OCI-LY3 (cell line): Measurements from ENCODE around the gene TNNI3K.

ENCODE experiments used
- H2AFZ ChIP-seq: fragments of 200-600, 300-600 bp; shearing (Covaris generic); 2 replicates; pipeline ENCODE4 v1.6.0; 2014; ENCODE audit warnings: antibody characterized with exemption, low read depth, low read length
- H3K27ac ChIP-seq: fragments of 200-600, 300-600 bp; sonication (generic); 2 replicates; pipeline ENCODE4 v1.5.1; 2014; ENCODE audit warnings: mild to moderate bottlenecking, low read length, moderate library complexity, mixed read lengths
- H3K27me3 ChIP-seq: fragments of 200-600, 300-600 bp; sonication (generic); 2 replicates; pipeline ENCODE4 v1.6.1; 2014; ENCODE audit warnings: low read depth, low read length, mixed read lengths
- H3K36me3 ChIP-seq: fragments of 200-600, 300-600 bp; sonication (generic); replicated peaks from 2 replicates; pipeline ENCODE3; 2014; ENCODE audit warnings: low read depth, low read length, mixed read lengths
- H3K4me1 ChIP-seq: fragments of 300-600, 200-600 bp; sonication (generic); 2 replicates; pipeline ENCODE4 v1.6.1; 2014; ENCODE audit warnings: low read length, mixed read lengths
- H3K4me2 ChIP-seq: fragments of 200-600, 300-600 bp; sonication (generic); 2 replicates; pipeline ENCODE4 v1.6.1; 2014; ENCODE audit warnings: low read length, mixed read lengths
- H3K4me3 ChIP-seq: fragments of 300-600, 200-600 bp; sonication (generic); 2 replicates; pipeline ENCODE4 v1.5.1; 2014; ENCODE audit warnings: antibody characterized with exemption, mild to moderate bottlenecking, low read length, moderate library complexity
- H3K79me2 ChIP-seq: fragments of 300-600, 200-600 bp; shearing (Covaris generic); 2 replicates; pipeline ENCODE4 v1.6.1; 2014; ENCODE audit warnings: mild to moderate bottlenecking, low read length, mixed read lengths
- H3K9ac ChIP-seq: fragments of 300-600, 200-600 bp; shearing (Covaris generic); 2 replicates; pipeline ENCODE4 v1.6.0; 2014; ENCODE audit warnings: mild to moderate bottlenecking, low read length, moderate library complexity
- H3K9me3 ChIP-seq: fragments of 200-600, 300-600 bp; shearing (Covaris generic); 2 replicates; pipeline ENCODE4 v1.6.1; 2014; ENCODE audit warnings: low read length, mixed read lengths; ENCODE audit not compliant: insufficient read depth
- H4K20me1 ChIP-seq: fragments of 200-600, 300-600 bp; sonication (generic); 2 replicates; pipeline ENCODE4 v1.6.1; 2016; ENCODE audit warnings: low read length, mixed read lengths; ENCODE audit not compliant: insufficient read depth
- CTCF ChIP-seq: fragments of 200-600, 300-600 bp; sonication (generic); IDR thresholded peaks from 2 replicates; pipeline ENCODE4 v1.5.1; 2014; ENCODE audit warnings: antibody characterized with exemption, low read length, low read depth
- EZH2phosphoT487 ChIP-seq: fragments of 200-600 bp; shearing (Covaris generic); IDR thresholded peaks from 2 replicates; pipeline ENCODE4 v1.6.1; 2018; ENCODE audit warnings: antibody characterized with exemption, mixed run types, low read depth

Gene TNNI3K

DNA sequence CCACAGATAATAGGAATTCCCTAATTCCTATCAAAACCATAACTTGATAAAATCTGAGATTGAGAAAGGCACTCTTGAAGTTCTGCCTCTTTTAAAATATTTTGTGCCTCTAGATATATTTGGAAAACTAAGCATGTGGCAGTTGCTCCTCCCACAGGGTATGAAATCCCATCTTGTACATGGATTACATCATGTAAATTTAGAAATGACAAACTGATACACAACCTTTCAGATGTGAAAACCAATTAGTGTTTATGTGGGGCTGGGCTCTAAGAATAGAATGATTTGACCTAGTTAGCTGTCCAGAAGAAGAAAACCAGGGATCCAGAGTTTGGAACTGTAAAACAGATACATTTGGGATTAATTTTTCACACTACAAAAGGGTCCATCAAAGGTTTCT lies 261.5 kb downstream of the TNNI3K start:
- Histone ChIP-seq H3K9me3 (no peaks in the 10 kb centered on the region), H2AFZ (no peak overlapping the region), H4K20me1 (no peaks in the 10 kb centered on the region), H3K27ac (no peak overlapping the region), H3K4me2 (no peak overlapping the region), H3K4me1 (no peaks in the 10 kb centered on the region), H3K9ac (no peak overlapping the region), H3K27me3 (no peaks in the 10 kb centered on the region), H3K36me3 (no peaks in the 10 kb centered on the region), H3K4me3 (no peak overlapping the region), H3K79me2 (no peaks in the 10 kb centered on the region)
- no peak for TF ChIP-seq EZH2phosphoT487
- TF ChIP-seq CTCF: no peak

- H3K27ac ChIP-seq: no peak overlapping the region
- no peak overlapping the region for H2AFZ ChIP-seq
- H3K4me2 ChIP-seq: no peak overlapping the region
- TF ChIP-seq CTCF (no peak), EZH2phosphoT487 (no peak)
- no peak overlapping the region for H3K4me3 ChIP-seq
- H3K9ac ChIP-seq: no peak overlapping the region
- peaks cover 13% of the 10 kb centered on the region for H3K4me1 ChIP-seq
- no peaks in the 10 kb centered on the region for H3K36me3 ChIP-seq
- H3K27me3 ChIP-seq: no peaks in the 10 kb centered on the region
- H3K9me3 ChIP-seq: no peaks in the 10 kb centered on the region
- H3K79me2 ChIP-seq: no peaks in the 10 kb centered on the region
- H4K20me1 ChIP-seq: peaks cover 3% of the 10 kb centered on the region; the same call in 1 of the 2 replicates
Measured at GRCh38 chr1:74498901-74499300, 263.7 kb downstream of the TNNI3K start.

GRCh38 chr1:74502432-74502831 lies 267.2 kb downstream of the TNNI3K start:
- H3K4me1 ChIP-seq: peaks cover 14% of the 10 kb centered on the region
- H3K9me3 ChIP-seq: no peaks in the 10 kb centered on the region
- H3K27me3 ChIP-seq: no peaks in the 10 kb centered on the region
- H3K36me3 ChIP-seq: no peaks in the 10 kb centered on the region
- H4K20me1 ChIP-seq: peaks cover 3% of the 10 kb centered on the region; the same call in 1 of the 2 replicates
- H3K9ac ChIP-seq: no peak overlapping the region
- H2AFZ ChIP-seq: no peak overlapping the region
- H3K79me2 ChIP-seq: no peaks in the 10 kb centered on the region
- TF ChIP-seq CTCF (no peak), EZH2phosphoT487 (no peak)
- H3K27ac ChIP-seq: no peak overlapping the region
- peak overlapping the region; percentile 57 for H3K4me2 ChIP-seq
- H3K4me3 ChIP-seq: peak overlapping the region; percentile 32; the same call in 1 of the 2 replicates

- Histone ChIP-seq H3K27ac (no peak overlapping the region), H2AFZ (no peak overlapping the region), H3K79me2 (no peaks in the 10 kb centered on the region), H3K9ac (no peak overlapping the region), H3K4me1 (peaks cover 14% of the 10 kb centered on the region), H3K36me3 (no peaks in the 10 kb centered on the region), H3K4me2 (peak overlapping the region; percentile 57), H3K27me3 (no peaks in the 10 kb centered on the region), H3K9me3 (no peaks in the 10 kb centered on the region), H4K20me1 (peaks cover 3% of the 10 kb centered on the region; the same call in 1 of the 2 replicates), H3K4me3 (peak overlapping the region; percentile 32; the same call in 1 of the 2 replicates)
- TF ChIP-seq CTCF: no peak
- TF ChIP-seq EZH2phosphoT487: no peak
Measured at GRCh38 chr1:74502858-74503257, 267.7 kb downstream of the TNNI3K start.
